ENCODE results near the gene ZDHHC1. TPM values are rescaled to one million over a fixed set of nuclear protein-coding genes. Genes with fewer than 3 reads are reported as not detected.

The ZDHHC1 gene
- total RNA-seq, 4 donors from 2014 or later = 8.0 to 14.2 (median 11.4) TPM

GRCh38 chr16:67432506-67432890, 16.2 kb upstream of the ZDHHC1 start:
- TF ChIP-seq CTCF (IDR thresholded peaks at IDR 0.05) = no peak
- ATAC-seq (ENCODE audit: low FRiP score) = no peak
- DNase-seq (ENCODE audit: low spot score) = no peak

GRCh38 chr16:67431775-67432505, 15.7 kb upstream of the ZDHHC1 start:
- DNase-seq (ENCODE audit: low spot score) (no peak), ATAC-seq (ENCODE audit: low FRiP score) (no peak)
- TF ChIP-seq CTCF (IDR thresholded peaks at IDR 0.05) = no peak

- TF ChIP-seq CTCF (IDR thresholded peaks at IDR 0.05) = no peak
- peak; percentile 60 for ATAC-seq (ENCODE audit: low FRiP score)
- DNase-seq (ENCODE audit: low spot score) = no peak
Measured at GRCh38 chr16:67430977-67431774, 14.9 kb upstream of the ZDHHC1 start, which contains the start of gene HSD11B2. Gene HSD11B2, plus strand, starts transcription at chr16:67431121. Its CDS starts 128 bp downstream, at chr16:67431249.

GRCh38 chr16:67430504-67430976, 14.3 kb upstream of the ZDHHC1 start:
- ATAC-seq (ENCODE audit: low FRiP score) (peak; percentile 32), DNase-seq (ENCODE audit: low spot score) (no peak)
- no peak for TF ChIP-seq CTCF (IDR thresholded peaks at IDR 0.05)

GRCh38 chr16:67429799-67430503, 13.7 kb upstream of the ZDHHC1 start:
- no peak for ATAC-seq (ENCODE audit: low FRiP score)
- DNase-seq (ENCODE audit: low spot score) = no peak
- TF ChIP-seq CTCF (IDR thresholded peaks at IDR 0.05) = no peak

GRCh38 chr16:67429053-67429798, 12.9 kb upstream of the ZDHHC1 start:
- DNase-seq (ENCODE audit: low spot score) = no peak
- no peak for TF ChIP-seq CTCF (IDR thresholded peaks at IDR 0.05)
- ATAC-seq (ENCODE audit: low FRiP score) = no peak

Measured in omental fat pad (tissue), 4 donors.